GM21447 (cell line): ENCODE measurements around the gene RPN2.
"Not testable (repeated sequence)": the region's sequence is repeated elsewhere in the genome, so short reads cannot be mapped to it uniquely, and the experiment has no call there.

Source experiments
- ATAC-seq: cut with Tn5 transposase; IDR thresholded peaks from one replicate; pipeline ENCODE4 v1.9.1; 2021; ENCODE audit not compliant: unreplicated experiment

The RPN2 gene

GRCh38 chr20:37178839-37179682, at the start of gene RPN2, which contains the start of gene MROH8:
Gene RPN2, plus strand, starts transcription at chr20:37179330. Its CDS starts 27 bp downstream, at chr20:37179357.
Gene MROH8, minus strand, starts transcription at chr20:37179548.
- peak; percentile 87 for ATAC-seq

GRCh38 chr20:37131486-37131885, 47.6 kb upstream of the RPN2 start:
- no peak for ATAC-seq

- no peak for ATAC-seq
Measured at GRCh38 chr20:37133952-37134351, 45.2 kb upstream of the RPN2 start.

- no peak for ATAC-seq
Measured at GRCh38 chr20:37137547-37137946, 41.6 kb upstream of the RPN2 start.

- no peak for ATAC-seq
Measured at GRCh38 chr20:37142708-37143107, 36.4 kb upstream of the RPN2 start.

- no peak for ATAC-seq
Measured at GRCh38 chr20:37144856-37145404, 34.2 kb upstream of the RPN2 start.

GRCh38 chr20:37147250-37147649, 31.9 kb upstream of the RPN2 start:
- ATAC-seq, result no peak

- ATAC-seq, result not testable (repeated sequence)
Measured at GRCh38 chr20:37150864-37151263, 28.3 kb upstream of the RPN2 start.

GRCh38 chr20:37151529-37151928, 27.6 kb upstream of the RPN2 start:
- no peak for ATAC-seq

GRCh38 chr20:37152284-37152683, 26.8 kb upstream of the RPN2 start:
- no peak for ATAC-seq

- ATAC-seq, result no peak
Measured at GRCh38 chr20:37154684-37155298, 24.3 kb upstream of the RPN2 start.

GRCh38 chr20:37155987-37156386, 23.1 kb upstream of the RPN2 start:
- no peak for ATAC-seq

GRCh38 chr20:37158248-37158647, 20.9 kb upstream of the RPN2 start:
- no peak for ATAC-seq

- ATAC-seq, result no peak
Measured at GRCh38 chr20:37160683-37161082, 18.4 kb upstream of the RPN2 start.

- ATAC-seq, result no peak
Measured at GRCh38 chr20:37161830-37162549, 17.1 kb upstream of the RPN2 start.

GRCh38 chr20:37162646-37163045, 16.5 kb upstream of the RPN2 start:
- ATAC-seq, result no peak

- ATAC-seq, result no peak
Measured at GRCh38 chr20:37163832-37164554, 15.1 kb upstream of the RPN2 start.

- ATAC-seq, result no peak
Measured at GRCh38 chr20:37165031-37165430, 14.1 kb upstream of the RPN2 start.

GRCh38 chr20:37166867-37167266, 12.3 kb upstream of the RPN2 start:
- no peak for ATAC-seq

GRCh38 chr20:37172836-37173235, 6.3 kb upstream of the RPN2 start:
- ATAC-seq, result no peak
